Loucy (cell line): ENCODE results near the gene CASK.

Source experiments
- H2AFZ ChIP-seq: fragments of 200-600 bp; sonication (generic); 2 replicates; pipeline ENCODE4 v1.6.0; 2016; ENCODE audit warnings: antibody characterized with exemption, mild to moderate bottlenecking, low read length, moderate library complexity
- H3F3A ChIP-seq: fragments of 200-600 bp; 2 replicates; pipeline ENCODE4 v1.6.0; 2016; ENCODE audit warnings: antibody characterized with exemption, low read depth, mild to moderate bottlenecking
- H3K27me3 ChIP-seq: fragments of 200-600 bp; sonication (generic); 2 replicates; pipeline ENCODE4 v1.6.1; 2014; ENCODE audit warnings: low read length, mild to moderate bottlenecking; ENCODE audit not compliant: insufficient read depth, poor library complexity, severe bottlenecking
- H3K36me3 ChIP-seq: fragments of 200-600 bp; sonication (generic); 2 replicates; pipeline ENCODE4 v1.6.1; 2016; ENCODE audit warnings: low read length; ENCODE audit not compliant: insufficient read depth
- H3K4me1 ChIP-seq: fragments of 200-600 bp; sonication (generic); 2 replicates; pipeline ENCODE4 v1.5.1; 2014; ENCODE audit warnings: low read length, mild to moderate bottlenecking; ENCODE audit not compliant: insufficient read depth, poor library complexity, severe bottlenecking
- H3K4me2 ChIP-seq: fragments of 200-600 bp; sonication (generic); 2 replicates; pipeline ENCODE4 v1.6.0; 2014; ENCODE audit warnings: antibody characterized with exemption, low read length, low read depth, mild to moderate bottlenecking; ENCODE audit not compliant: poor library complexity, severe bottlenecking
- H3K4me3 ChIP-seq: fragments of 200-600 bp; sonication (generic); 2 replicates; pipeline ENCODE4 v1.5.1; 2014; ENCODE audit warnings: low read length, mild to moderate bottlenecking, mixed read lengths; ENCODE audit not compliant: poor library complexity, severe bottlenecking
- H3K79me2 ChIP-seq: fragments of 200-600 bp; sonication (generic); 2 replicates; pipeline ENCODE4 v1.6.1; 2014; ENCODE audit warnings: low read length; ENCODE audit not compliant: insufficient read depth
- H3K9ac ChIP-seq: fragments of 200-600 bp; sonication (generic); 2 replicates; pipeline ENCODE4 v1.6.0; 2014; ENCODE audit warnings: mild to moderate bottlenecking, low read depth, low read length, moderate library complexity; ENCODE audit not compliant: poor library complexity, severe bottlenecking
- H3K9me2 ChIP-seq: fragments of 200-600 bp; sonication (generic); replicated peaks from 2 replicates; pipeline ENCODE4 v1.6.1; 2016; ENCODE audit warnings: low read depth, low read length, mixed read lengths
- H3K9me3 ChIP-seq: fragments of 200-600 bp; sonication (generic); 2 replicates; pipeline ENCODE4 v1.6.1; 2014; ENCODE audit warnings: mild to moderate bottlenecking, antibody characterized with exemption, low read length, low read depth; ENCODE audit not compliant: insufficient read depth
- H4K20me1 ChIP-seq: fragments of 200-600 bp; sonication (generic); 2 replicates; pipeline ENCODE4 v1.6.0; 2014; ENCODE audit warnings: antibody characterized with exemption, low read length, mild to moderate bottlenecking; ENCODE audit not compliant: insufficient read depth, poor library complexity, severe bottlenecking
- CTCF ChIP-seq: fragments of 200-600 bp; sonication (generic); conservative IDR thresholded peaks from 2 replicates; pipeline ENCODE4 v1.5.1; 2014; ENCODE audit warnings: mild to moderate bottlenecking, antibody characterized with exemption, low read length
- EZH2phosphoT487 ChIP-seq: fragments of 200-600 bp; IDR thresholded peaks from 2 replicates; pipeline ENCODE4 v1.6.1; 2018; ENCODE audit warnings: antibody characterized with exemption, mild to moderate bottlenecking, moderate library complexity, borderline replicate concordance

The CASK gene

GRCh38 chrX:41761702-41762101, 161.7 kb downstream of the CASK start:
- Histone ChIP-seq H3K9ac (no peak overlapping the region), H3F3A (no peaks in the 10 kb centered on the region), H3K4me1 (no peaks in the 10 kb centered on the region), H4K20me1 (no peaks in the 10 kb centered on the region), H3K9me3 (no peaks in the 10 kb centered on the region), H3K27me3 (no peaks in the 10 kb centered on the region), H3K36me3 (no peaks in the 10 kb centered on the region), H2AFZ (no peak overlapping the region), H3K4me2 (no peak overlapping the region), H3K9me2 (no peaks in the 10 kb centered on the region), H3K4me3 (no peak overlapping the region), H3K79me2 (no peaks in the 10 kb centered on the region)
- TF ChIP-seq EZH2phosphoT487 (no peak), CTCF (no peak)

- H3K27me3 ChIP-seq, result no peaks in the 10 kb centered on the region
- H3K9me2 ChIP-seq, result no peaks in the 10 kb centered on the region
- no peaks in the 10 kb centered on the region for H3K36me3 ChIP-seq
- H4K20me1 ChIP-seq, result no peaks in the 10 kb centered on the region
- H3K4me3 ChIP-seq, result no peak overlapping the region
- no peaks in the 10 kb centered on the region for H3K4me1 ChIP-seq
- no peak overlapping the region for H3K4me2 ChIP-seq
- H3K79me2 ChIP-seq, result no peaks in the 10 kb centered on the region
- no peaks in the 10 kb centered on the region for H3K9me3 ChIP-seq
- H3F3A ChIP-seq, result no peaks in the 10 kb centered on the region
- H3K9ac ChIP-seq, result no peak overlapping the region
- H2AFZ ChIP-seq, result no peak overlapping the region
- TF ChIP-seq EZH2phosphoT487 (no peak), CTCF (no peak)
Measured at GRCh38 chrX:41761169-41761568, 162.2 kb downstream of the CASK start.

- no peak overlapping the region for H3K4me3 ChIP-seq
- H3K4me2 ChIP-seq, result no peak overlapping the region
- no peaks in the 10 kb centered on the region for H3K79me2 ChIP-seq
- H3F3A ChIP-seq, result no peaks in the 10 kb centered on the region
- H3K9me3 ChIP-seq, result no peaks in the 10 kb centered on the region
- no peaks in the 10 kb centered on the region for H4K20me1 ChIP-seq
- H3K4me1 ChIP-seq, result no peaks in the 10 kb centered on the region
- H3K27me3 ChIP-seq, result no peaks in the 10 kb centered on the region
- H2AFZ ChIP-seq, result no peak overlapping the region
- H3K9ac ChIP-seq, result no peak overlapping the region
- TF ChIP-seq EZH2phosphoT487 (no peak), CTCF (peak; percentile 64)
- no peaks in the 10 kb centered on the region for H3K9me2 ChIP-seq
- no peaks in the 10 kb centered on the region for H3K36me3 ChIP-seq
Measured at GRCh38 chrX:41759817-41760216, 163.5 kb downstream of the CASK start.
